Lung (tissue), 12 donors: ENCODE measurements around the gene ID2. TPM values are rescaled to one million over a fixed set of nuclear protein-coding genes. Genes with fewer than 3 reads are reported as not detected.

Experiments
- ATAC-seq: fragments of 200-7000 bp; cut with Tn5 transposase; one replicate; pipeline ENCODE4 v1.9.1; 2020; ENCODE audit warnings: moderate number of reproducible peaks; ENCODE audit not compliant: insufficient read depth, low FRiP score
- DNase-seq, 3 donors: peaks; one replicate each; pipeline ENCODE4 v3.0.0-alpha.2; 2013 to 2017
- H3K27ac ChIP-seq, 2 donors: one replicate each; pipeline ENCODE4 v1.5.1; 2013; ENCODE audit warnings: mild to moderate bottlenecking in 2 of 2, moderate library complexity in 2 of 2, control low read depth in 1 of 2, inconsistent platforms in 1 of 2, low read depth in 1 of 2, low read length in 1 of 2
- H3K27me3 ChIP-seq, 3 donors: one replicate each; pipeline ENCODE4 v1.5.1; 2013; ENCODE audit warnings: low read length in 2 of 3; ENCODE audit not compliant: control insufficient read depth in 3 of 3, insufficient read depth in 3 of 3
- H3K36me3 ChIP-seq, 4 donors: one replicate each; pipeline ENCODE4 v1.5.1; 2013; ENCODE audit warnings: low read length in 4 of 4, mild to moderate bottlenecking in 1 of 4, moderate library complexity in 1 of 4; ENCODE audit not compliant: control insufficient read depth in 4 of 4, insufficient read depth in 4 of 4
- H3K4me1 ChIP-seq, 5 donors: one replicate each; pipeline ENCODE4 v1.5.1; 2013; ENCODE audit warnings: low read length in 5 of 5, mild to moderate bottlenecking in 2 of 5, moderate library complexity in 1 of 5; ENCODE audit not compliant: control insufficient read depth in 5 of 5, insufficient read depth in 5 of 5
- H3K4me3 ChIP-seq: one replicate; pipeline ENCODE4 v1.5.1; 2013; ENCODE audit warnings: mild to moderate bottlenecking, control low read depth, moderate library complexity
- H3K9ac ChIP-seq, 2 donors: one replicate each; pipeline ENCODE4 v1.5.1; 2013; ENCODE audit warnings: low read length in 2 of 2, control low read depth in 1 of 2; ENCODE audit not compliant: insufficient read depth in 1 of 2
- H3K9me3 ChIP-seq, 4 donors: one replicate each; pipeline ENCODE4 v1.5.1; 2013; ENCODE audit warnings: low read length in 3 of 4, mild to moderate bottlenecking in 1 of 4, moderate library complexity in 1 of 4; ENCODE audit not compliant: control insufficient read depth in 4 of 4, insufficient read depth in 3 of 4
- WGBS, 2 donors: extraction: QIAGEN DNeasy Blood & Tissue Kit; methylation state at CpG; one replicate each; pipeline ENCODE4 v1.1.7; 2013; 5-methylcytosine and 5-hydroxymethylcytosine counted together
- polyA plus RNA-seq, 2 donors: library from polyadenylated mRNA; stranded (reverse); fragments of 200-250 nt; gene quantifications; one replicate each; pipeline ENCODE4 v1.2.1, GENCODE V29; 2013
- total RNA-seq, 2 donors: library from RNA; depleted of rRNA in 1 of 2; stranded (reverse); fragments of >200 nt in 1 of 2; gene quantifications; one replicate each; pipeline ENCODE4 v1.2.1, GENCODE V29; 2014 to 2021
- TF ChIP-seq, protein P1 (sequence below): IDR thresholded peaks from 2 replicates; pipeline ENCODE4 v1.5.1; 2012; ENCODE audit warnings: mild to moderate bottlenecking; ENCODE audit errors: control extremely low read depth, extremely low read depth
- donor health status: control.
- donor health status: control.
- donor health status: Bipolar disorder and iron deficiency.
- donor health status: healthy.
- donor health status: DM: yes; HTN: yes; CAD: no.

The ID2 gene
- total and polyA plus RNA-seq, 4 donors: 67.9 to 227 (median 133) TPM

DNA sequence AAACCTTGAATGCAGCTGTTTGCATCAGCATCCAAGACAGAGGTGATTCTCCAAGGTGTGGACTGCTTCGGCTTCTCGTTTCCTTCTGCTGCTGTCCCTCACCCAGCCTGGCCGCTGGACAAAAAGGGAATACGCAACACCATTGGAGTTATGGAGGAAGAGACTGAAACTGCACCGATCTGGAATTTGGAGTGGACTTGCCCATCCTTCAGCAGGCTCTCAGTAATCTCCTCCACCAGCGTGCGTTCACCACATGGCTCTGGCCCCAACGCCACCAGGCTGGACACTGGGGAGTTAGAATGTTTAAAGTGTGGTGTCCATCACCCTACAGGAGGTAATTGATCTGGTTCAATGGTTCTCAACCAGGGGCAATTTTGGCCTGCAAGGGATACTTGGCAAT lies 41.4 kb upstream of the ID2 start:
- Histone ChIP-seq H3K9ac (no peak overlapping the region), H3K4me3 (no peak overlapping the region), H3K4me1 (peaks cover 0 to 62% (median 23%) of the 10 kb centered on the region in 5 donors), H3K27me3 (no peaks in the 10 kb centered on the region), H3K27ac (no peak overlapping the region), H3K9me3 (no peaks in the 10 kb centered on the region), H3K36me3 (no peaks in the 10 kb centered on the region)
- DNase-seq (no peak), ATAC-seq (no peak)
- 96 to 97% methylated on average over 8 of the region's 8 CpGs for WGBS, 2 donors
- TF ChIP-seq, protein P1, sequence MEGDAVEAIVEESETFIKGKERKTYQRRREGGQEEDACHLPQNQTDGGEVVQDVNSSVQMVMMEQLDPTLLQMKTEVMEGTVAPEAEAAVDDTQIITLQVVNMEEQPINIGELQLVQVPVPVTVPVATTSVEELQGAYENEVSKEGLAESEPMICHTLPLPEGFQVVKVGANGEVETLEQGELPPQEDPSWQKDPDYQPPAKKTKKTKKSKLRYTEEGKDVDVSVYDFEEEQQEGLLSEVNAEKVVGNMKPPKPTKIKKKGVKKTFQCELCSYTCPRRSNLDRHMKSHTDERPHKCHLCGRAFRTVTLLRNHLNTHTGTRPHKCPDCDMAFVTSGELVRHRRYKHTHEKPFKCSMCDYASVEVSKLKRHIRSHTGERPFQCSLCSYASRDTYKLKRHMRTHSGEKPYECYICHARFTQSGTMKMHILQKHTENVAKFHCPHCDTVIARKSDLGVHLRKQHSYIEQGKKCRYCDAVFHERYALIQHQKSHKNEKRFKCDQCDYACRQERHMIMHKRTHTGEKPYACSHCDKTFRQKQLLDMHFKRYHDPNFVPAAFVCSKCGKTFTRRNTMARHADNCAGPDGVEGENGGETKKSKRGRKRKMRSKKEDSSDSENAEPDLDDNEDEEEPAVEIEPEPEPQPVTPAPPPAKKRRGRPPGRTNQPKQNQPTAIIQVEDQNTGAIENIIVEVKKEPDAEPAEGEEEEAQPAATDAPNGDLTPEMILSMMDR: no peak

DNA sequence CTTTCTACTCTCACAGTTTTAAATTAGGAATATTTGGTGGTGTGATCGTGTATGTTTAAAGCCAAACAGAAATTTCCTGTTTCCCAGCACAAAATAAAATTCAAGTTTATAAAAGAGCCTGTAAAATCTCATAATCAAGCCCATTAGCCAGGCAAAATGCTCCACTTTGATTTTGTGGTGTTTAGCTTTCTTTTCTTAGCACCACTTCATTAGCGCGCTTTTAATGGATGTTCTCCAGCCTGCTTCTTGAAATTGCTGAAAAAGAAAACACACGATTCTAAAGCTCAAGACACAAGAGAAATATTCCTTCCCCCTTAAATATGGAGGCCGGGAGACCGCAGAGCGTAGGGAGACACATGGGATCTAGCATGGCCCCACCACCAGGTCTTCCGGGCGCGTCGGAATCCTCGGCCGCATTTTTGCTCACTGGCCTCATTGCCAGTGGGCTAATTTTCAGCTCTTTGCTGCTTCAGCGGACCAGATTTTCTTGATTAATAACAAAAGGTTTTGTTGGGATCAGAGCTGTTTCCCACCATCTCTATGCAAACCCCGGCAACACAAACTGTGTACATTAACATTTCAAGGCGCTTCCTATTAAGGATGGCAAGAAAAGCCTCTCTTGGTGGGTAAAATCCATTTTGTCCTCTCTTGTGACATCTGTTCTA lies 40.4 kb upstream of the ID2 start:
- no peak overlapping the region for H3K9ac ChIP-seq
- ATAC-seq (no peak), DNase-seq (peak in 2 of 3 donors; percentile 78 to 87)
- 89% methylated on average over 16 of the region's 16 CpGs for WGBS, 2 donors
- no peak overlapping the region for H3K4me3 ChIP-seq
- TF ChIP-seq, protein P1: no peak
- H3K27ac ChIP-seq: no peak overlapping the region
- no peaks in the 10 kb centered on the region for H3K9me3 ChIP-seq
- H3K27me3 ChIP-seq: no peaks in the 10 kb centered on the region
- no peaks in the 10 kb centered on the region for H3K36me3 ChIP-seq
- H3K4me1 ChIP-seq: peaks cover 0 to 55% (median 16%) of the 10 kb centered on the region in 5 donors

DNA sequence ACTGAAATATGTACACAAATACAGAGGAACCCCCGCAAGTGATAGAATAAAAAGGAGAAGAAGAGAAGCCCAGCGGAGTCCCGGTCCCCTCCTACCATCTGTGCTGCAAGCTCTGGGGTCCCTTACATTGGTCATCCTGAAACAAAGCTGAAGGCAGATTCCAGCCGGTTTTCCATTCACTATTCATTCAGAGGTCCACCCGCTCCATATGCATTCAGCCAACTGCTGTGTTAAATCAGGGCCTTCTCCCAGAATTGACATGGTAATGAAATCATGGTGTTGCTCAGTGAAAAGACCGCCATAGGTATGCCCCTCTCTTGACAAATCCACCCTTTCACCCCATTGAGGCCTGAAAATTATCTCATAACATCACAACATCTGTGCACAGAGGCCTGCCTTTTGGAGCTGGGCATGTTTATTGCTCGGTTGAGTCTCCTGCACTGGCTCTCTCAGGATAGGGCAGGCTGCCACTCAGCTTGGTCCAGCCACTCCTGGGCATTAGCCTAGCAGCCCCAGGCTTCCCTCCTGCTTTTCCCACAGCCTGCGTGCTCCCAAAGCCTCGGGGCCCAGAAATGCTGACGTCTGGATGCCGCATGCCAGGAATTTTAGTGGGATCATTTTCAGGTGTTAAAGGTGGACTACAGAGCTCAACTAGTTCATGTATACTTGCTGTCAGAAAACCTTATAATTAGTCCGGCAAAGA lies 39.3 kb upstream of the ID2 start:
- Histone ChIP-seq H3K4me1 (peaks cover 0 to 45% (median 5%) of the 10 kb centered on the region in 5 donors), H3K27ac (no peak overlapping the region), H3K9me3 (peaks cover 0 to 3% (median 0%) of the 10 kb centered on the region in 4 donors), H3K36me3 (no peaks in the 10 kb centered on the region), H3K27me3 (no peaks in the 10 kb centered on the region), H3K9ac (no peak overlapping the region), H3K4me3 (no peak overlapping the region)
- TF ChIP-seq, protein P1: no peak
- no peak for DNase-seq
- no peak for ATAC-seq
- WGBS, 2 donors: 76 to 87% methylated on average over 12 of the region's 12 CpGs
